Rectal smooth muscle tissue (tissue), 1 donor: ENCODE measurements around the gene PGPEP1.

ENCODE experiments used
- H3K27ac ChIP-seq: one replicate; pipeline ENCODE4 v1.7.0; 2013; ENCODE audit warnings: low read depth, low read length, inconsistent platforms
- H3K27me3 ChIP-seq: one replicate; pipeline ENCODE4 v1.7.0; 2013; ENCODE audit warnings: low read length; ENCODE audit not compliant: control insufficient read depth, insufficient read depth
- H3K36me3 ChIP-seq: one replicate; pipeline ENCODE4 v1.7.0; 2013; ENCODE audit warnings: low read length; ENCODE audit not compliant: control insufficient read depth, insufficient read depth
- H3K4me1 ChIP-seq: one replicate; pipeline ENCODE4 v1.7.0; 2013; ENCODE audit warnings: low read length; ENCODE audit not compliant: control insufficient read depth, insufficient read depth
- H3K4me3 ChIP-seq: one replicate; pipeline ENCODE4 v1.7.0; 2013; ENCODE audit warnings: low read length
- H3K9ac ChIP-seq: one replicate; pipeline ENCODE4 v1.7.0; 2013; ENCODE audit warnings: low read length

Gene PGPEP1

GRCh38 chr19:18385359-18385674 is 44.9 kb downstream of the PGPEP1 start:
- H3K4me3 ChIP-seq: no peak overlapping the region
- H3K27me3 ChIP-seq: peaks cover 5% of the 10 kb centered on the region
- H3K4me1 ChIP-seq: peaks cover 3% of the 10 kb centered on the region
- H3K9ac ChIP-seq: no peak overlapping the region
- no peak overlapping the region for H3K27ac ChIP-seq
- no peaks in the 10 kb centered on the region for H3K36me3 ChIP-seq

- no peaks in the 10 kb centered on the region for H3K36me3 ChIP-seq
- H3K27ac ChIP-seq: no peak within 1 kb of the TSS
- H3K27me3 ChIP-seq: peaks cover 5% of the 10 kb centered on the region
- no peak within 1 kb of the TSS for H3K9ac ChIP-seq
- no peaks in the 10 kb centered on the region for H3K4me1 ChIP-seq
- peak within 1 kb of the TSS; percentile 55 for H3K4me3 ChIP-seq
These were observed 45.5 kb downstream of the PGPEP1 start, which contains the start of gene GDF15 for GRCh38 chr19:18385675-18386542. Gene GDF15 (plus strand): TSS chr19:18386158. CDS start chr19:18386190, 32 bp downstream.

GRCh38 chr19:18386543-18387271 is 46.3 kb downstream of the PGPEP1 start:
- Histone ChIP-seq H3K27me3 (peaks cover 5% of the 10 kb centered on the region), H3K9ac (no peak overlapping the region), H3K4me3 (peak overlapping the region; percentile 55), H3K27ac (no peak overlapping the region), H3K36me3 (no peaks in the 10 kb centered on the region), H3K4me1 (no peaks in the 10 kb centered on the region)

DNA sequence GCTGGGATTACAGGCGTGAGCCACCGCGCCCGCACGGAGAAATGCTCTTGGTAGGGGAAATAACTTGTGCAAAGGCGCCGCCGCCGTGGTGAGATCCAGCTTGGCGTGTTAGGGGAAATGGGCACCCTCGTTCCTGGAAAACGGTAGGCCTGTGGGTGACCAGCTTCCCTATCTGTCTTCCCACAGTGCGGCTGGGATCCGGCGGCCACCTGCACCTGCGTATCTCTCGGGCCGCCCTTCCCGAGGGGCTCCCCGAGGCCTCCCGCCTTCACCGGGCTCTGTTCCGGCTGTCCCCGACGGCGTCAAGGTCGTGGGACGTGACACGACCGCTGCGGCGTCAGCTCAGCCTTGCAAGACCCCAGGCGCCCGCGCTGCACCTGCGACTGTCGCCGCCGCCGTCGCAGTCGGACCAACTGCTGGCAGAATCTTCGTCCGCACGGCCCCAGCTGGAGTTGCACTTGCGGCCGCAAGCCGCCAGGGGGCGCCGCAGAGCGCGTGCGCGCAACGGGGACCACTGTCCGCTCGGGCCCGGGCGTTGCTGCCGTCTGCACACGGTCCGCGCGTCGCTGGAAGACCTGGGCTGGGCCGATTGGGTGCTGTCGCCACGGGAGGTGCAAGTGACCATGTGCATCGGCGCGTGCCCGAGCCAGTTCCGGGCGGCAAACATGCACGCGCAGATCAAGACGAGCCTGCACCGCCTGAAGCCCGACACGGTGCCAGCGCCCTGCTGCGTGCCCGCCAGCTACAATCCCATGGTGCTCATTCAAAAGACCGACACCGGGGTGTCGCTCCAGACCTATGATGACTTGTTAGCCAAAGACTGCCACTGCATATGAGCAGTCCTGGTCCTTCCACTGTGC is 47.9 kb downstream of the PGPEP1 start:
- Histone ChIP-seq H3K27ac (no peak overlapping the region), H3K9ac (no peak overlapping the region), H3K36me3 (no peaks in the 10 kb centered on the region), H3K4me3 (peak overlapping the region; percentile 45), H3K4me1 (no peaks in the 10 kb centered on the region), H3K27me3 (peaks cover 5% of the 10 kb centered on the region)

GRCh38 chr19:18388960-18389725 is 48.7 kb downstream of the PGPEP1 start:
- no peak overlapping the region for H3K27ac ChIP-seq

GRCh38 chr19:18389726-18390064 is 49.3 kb downstream of the PGPEP1 start:
- Histone ChIP-seq H3K27ac (no peak overlapping the region), H3K4me3 (no peak overlapping the region), H3K36me3 (no peaks in the 10 kb centered on the region), H3K4me1 (no peaks in the 10 kb centered on the region), H3K9ac (no peak overlapping the region), H3K27me3 (peaks cover 5% of the 10 kb centered on the region)

More at GRCh38 chr19:18388960-18389725, 48.7 kb downstream of the PGPEP1 start:
- Histone ChIP-seq H3K4me1 (no peaks in the 10 kb centered on the region), H3K27me3 (peaks cover 5% of the 10 kb centered on the region), H3K36me3 (no peaks in the 10 kb centered on the region), H3K4me3 (peak overlapping the region; percentile 45), H3K9ac (no peak overlapping the region)

DNA sequence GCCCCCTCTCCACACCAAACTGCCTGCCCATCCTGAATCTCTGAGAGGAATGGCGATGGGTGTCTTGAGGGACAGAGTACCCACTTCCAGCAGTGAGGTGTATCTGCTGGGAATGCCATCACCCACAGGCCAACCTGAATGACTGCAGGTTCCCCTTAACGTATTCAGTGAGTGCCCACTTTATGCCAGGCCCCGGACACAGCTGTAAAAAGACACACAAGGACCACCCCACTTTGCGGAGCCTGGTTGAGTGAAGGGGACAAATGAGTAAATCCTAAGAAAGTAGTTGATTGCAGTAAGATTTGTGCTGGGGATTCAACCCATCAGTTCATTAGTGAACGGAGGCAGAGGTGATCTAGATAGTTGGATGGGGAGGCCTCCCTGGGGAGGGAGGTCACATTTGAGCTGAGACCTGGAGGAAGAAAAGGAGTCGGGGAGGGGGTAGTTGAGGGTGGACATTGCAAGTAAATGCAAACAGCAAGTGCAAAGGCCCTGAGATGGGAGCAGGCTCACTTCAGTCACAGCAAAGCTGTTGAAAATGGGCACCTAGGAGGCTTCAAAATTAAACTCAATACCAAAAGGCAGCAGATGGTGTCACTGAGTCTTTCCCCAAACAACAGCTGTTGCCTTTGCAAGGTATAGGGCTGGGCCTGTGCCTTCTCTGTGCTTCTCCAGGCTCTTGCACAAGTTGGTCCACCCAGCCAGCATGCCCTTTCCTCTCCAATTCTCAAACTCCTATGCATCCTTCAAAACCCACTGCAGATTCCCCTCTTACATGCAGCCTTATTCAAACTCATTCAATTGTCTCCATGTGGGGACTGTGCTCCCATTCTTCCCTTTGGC is 49.9 kb downstream of the PGPEP1 start:
- H3K9ac ChIP-seq: no peak overlapping the region
- H3K27ac ChIP-seq: no peak overlapping the region
- peaks cover 5% of the 10 kb centered on the region for H3K27me3 ChIP-seq
- H3K36me3 ChIP-seq: no peaks in the 10 kb centered on the region
- no peak overlapping the region for H3K4me3 ChIP-seq
- no peaks in the 10 kb centered on the region for H3K4me1 ChIP-seq

DNA sequence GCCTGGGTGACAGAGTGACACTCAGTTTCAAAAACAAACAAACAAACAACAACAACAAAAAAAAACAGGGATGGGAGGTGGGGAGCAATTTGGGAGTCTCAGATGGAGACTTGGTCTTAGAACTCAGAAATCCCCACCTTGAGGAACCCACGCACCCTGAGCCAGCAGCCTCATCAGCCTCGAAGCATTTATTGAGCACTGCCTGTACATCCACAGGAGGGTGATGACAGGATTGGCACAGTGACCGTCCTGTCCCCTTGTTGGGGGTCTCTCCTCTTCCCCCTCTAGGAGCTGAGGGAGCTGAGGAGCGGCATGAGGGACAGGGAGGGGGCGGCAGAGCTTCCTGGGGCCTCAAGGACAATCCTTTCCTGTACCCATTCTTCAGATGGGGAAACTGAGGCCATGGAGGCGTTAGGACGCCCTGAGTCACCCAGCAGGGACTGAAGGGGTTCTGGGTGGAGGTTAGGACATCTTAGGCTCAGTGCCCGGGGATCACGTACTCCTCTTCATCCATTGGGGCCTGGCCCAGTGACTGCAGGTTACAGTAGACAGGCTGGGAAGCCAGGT is 51.2 kb downstream of the PGPEP1 start:
- no peak overlapping the region for H3K4me3 ChIP-seq
- H3K4me1 ChIP-seq: no peaks in the 10 kb centered on the region
- no peaks in the 10 kb centered on the region for H3K36me3 ChIP-seq
- no peak overlapping the region for H3K9ac ChIP-seq
- H3K27me3 ChIP-seq: peaks cover 7% of the 10 kb centered on the region
- no peak overlapping the region for H3K27ac ChIP-seq

DNA sequence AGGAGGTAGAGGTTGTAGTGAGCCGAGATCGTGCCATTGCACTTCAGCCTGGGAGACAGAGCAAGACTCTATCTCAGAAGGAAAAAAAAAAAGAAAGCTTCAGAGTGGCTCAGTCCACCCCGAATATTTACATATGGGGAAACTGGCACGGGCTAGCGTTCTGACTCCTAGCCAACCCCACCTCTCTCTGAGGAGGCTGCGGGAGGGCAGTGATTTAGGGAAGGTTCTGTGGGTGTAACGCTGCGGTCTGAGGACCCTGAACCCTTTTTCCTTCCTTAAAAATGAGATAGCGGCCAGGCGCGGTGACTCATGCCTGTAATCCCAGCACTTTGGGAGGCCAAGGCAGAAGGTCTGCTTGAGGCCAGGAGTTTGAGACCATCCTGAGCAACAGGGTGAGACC is 52.0 kb downstream of the PGPEP1 start:
- Histone ChIP-seq H3K4me3 (no peak overlapping the region), H3K27me3 (peaks cover 8% of the 10 kb centered on the region), H3K27ac (no peak overlapping the region), H3K36me3 (no peaks in the 10 kb centered on the region), H3K4me1 (no peaks in the 10 kb centered on the region), H3K9ac (no peak overlapping the region)

DNA sequence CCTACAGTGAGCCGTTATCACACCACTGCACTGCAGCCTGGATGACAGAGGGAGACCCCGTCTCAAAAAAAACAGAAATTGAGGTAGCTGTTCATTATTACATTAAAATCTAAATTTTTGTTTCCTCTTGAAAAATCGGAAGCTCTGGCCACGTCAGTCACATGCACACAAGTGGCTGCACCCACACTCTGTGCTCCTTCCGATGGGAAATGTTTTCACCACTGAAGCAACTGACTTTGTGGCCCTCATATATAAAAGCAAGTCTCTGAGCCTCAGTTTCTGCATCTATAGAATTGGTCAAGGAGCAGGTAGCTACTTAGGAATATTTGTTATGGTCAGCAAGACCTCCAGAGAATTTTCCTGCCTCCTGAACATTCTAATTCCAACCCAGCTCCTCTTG is 52.5 kb downstream of the PGPEP1 start:
- H3K4me3 ChIP-seq: no peak overlapping the region
- H3K4me1 ChIP-seq: no peaks in the 10 kb centered on the region
- H3K9ac ChIP-seq: no peak overlapping the region
- no peaks in the 10 kb centered on the region for H3K36me3 ChIP-seq
- no peak overlapping the region for H3K27ac ChIP-seq
- peaks cover 8% of the 10 kb centered on the region for H3K27me3 ChIP-seq

DNA sequence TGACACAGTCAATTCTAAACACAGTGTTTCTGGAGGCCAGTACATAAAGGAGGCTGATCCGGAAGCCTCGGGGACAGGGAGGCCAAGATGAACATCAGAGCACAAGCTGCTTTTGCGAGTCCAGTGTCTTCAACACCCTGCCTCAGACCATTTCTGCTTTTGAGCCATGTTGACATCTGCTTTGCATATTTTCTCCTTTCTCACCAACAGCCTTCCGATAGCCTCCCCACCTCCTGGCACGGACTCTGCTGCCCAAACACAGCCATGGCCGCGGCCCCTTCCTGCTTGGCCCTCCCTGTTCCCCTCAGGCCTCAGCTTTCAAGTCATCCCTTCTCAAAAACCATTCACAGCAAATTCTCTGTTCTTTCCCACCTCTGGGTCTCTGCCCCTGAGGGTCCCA is 53.4 kb downstream of the PGPEP1 start:
- Histone ChIP-seq H3K9ac (no peak overlapping the region), H3K27ac (no peak overlapping the region), H3K4me3 (no peak overlapping the region), H3K4me1 (no peaks in the 10 kb centered on the region), H3K36me3 (no peaks in the 10 kb centered on the region), H3K27me3 (peaks cover 8% of the 10 kb centered on the region)
